Activated CD4-positive, alpha-beta T cell treated with anti-CD3 and anti-CD28 coated beads, Interleukin-2, amount 10 ng/mL, durations not matched to agents 7 days and 5 days (primary cell): ENCODE data around the gene CALD1. TPM values are rescaled to one million over a fixed set of nuclear protein-coding genes. Genes with fewer than 3 reads are reported as not detected.
"Not testable (repeated sequence)": the region's sequence is repeated elsewhere in the genome, so short reads cannot be mapped to it uniquely, and the experiment has no call there.

Experiments used
- CTCF ChIA-PET: fragments of 350-600 bp; sonication (Branson Sonifier 250); formaldehyde crosslinking; loops from one replicate; lab custom pipeline; 2021; ENCODE audit warnings: antibody characterized with exemption; lab: Charles Lee
- POLR2A ChIA-PET: fragments of 350-600 bp; sonication (Branson Sonifier 250); formaldehyde crosslinking; loops from one replicate; lab custom pipeline; 2021; ENCODE audit warnings: antibody characterized with exemption; lab: Charles Lee
- DNase-seq: peaks from one replicate; pipeline ENCODE4 v3.0.0-alpha.2; 2020
- H3K27ac Mint-ChIP-seq: one replicate; pipeline ENCODE4 v1.8.0; 2021; ENCODE audit warnings: mild to moderate bottlenecking, moderate library complexity, mixed read lengths
- H3K27me3 Mint-ChIP-seq: one replicate; pipeline ENCODE4 v1.8.0; 2021; ENCODE audit warnings: mixed read lengths
- H3K36me3 Mint-ChIP-seq: one replicate; pipeline ENCODE4 v1.8.0; 2021; ENCODE audit warnings: low read depth, mixed read lengths
- H3K4me1 Mint-ChIP-seq: one replicate; pipeline ENCODE4 v1.8.0; 2021; ENCODE audit warnings: mixed read lengths
- H3K4me3 Mint-ChIP-seq: one replicate; pipeline ENCODE4 v1.8.0; 2021; ENCODE audit warnings: mild to moderate bottlenecking, moderate library complexity, mixed read lengths
- H3K9me3 Mint-ChIP-seq: one replicate; pipeline ENCODE4 v1.8.0; 2021; ENCODE audit warnings: mixed read lengths
- total RNA-seq, 2 experiments: library from RNA; stranded (reverse); gene quantifications; one replicate each; pipeline ENCODE4 v1.2.3, GENCODE V29; 2021

CALD1 gene
- total RNA-seq, 2 experiments from 2014 or later: 0.10 to 0.17 TPM

DNA sequence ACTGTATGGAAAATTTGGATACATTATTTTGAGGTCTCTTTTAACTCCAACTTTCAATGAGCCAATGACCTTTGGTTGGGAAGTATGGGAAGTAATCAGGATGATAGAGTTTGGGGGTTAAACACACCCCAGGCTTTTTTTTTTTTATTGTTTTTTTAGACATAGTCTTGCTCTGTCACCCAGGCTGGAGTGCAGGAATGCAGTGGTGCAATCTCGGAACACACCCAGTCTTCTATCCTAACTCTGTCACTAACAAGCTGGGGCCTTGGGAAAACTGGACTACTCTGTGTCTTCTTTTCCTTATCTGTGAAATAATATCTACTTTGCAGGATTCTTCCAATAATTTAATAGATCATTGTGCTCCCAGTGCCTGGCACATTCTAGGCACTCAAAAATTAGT, 169.3 kb downstream of the CALD1 start:
- no peaks in the 10 kb centered on the region for H3K9me3 Mint-ChIP-seq
- peaks cover 13% of the 10 kb centered on the region for H3K4me1 Mint-ChIP-seq
- POLR2A ChIA-PET: no interaction called here
- H3K27me3 Mint-ChIP-seq: no peaks in the 10 kb centered on the region
- no peaks in the 10 kb centered on the region for H3K36me3 Mint-ChIP-seq
- no peak overlapping the region for H3K4me3 Mint-ChIP-seq
- no peak overlapping the region for H3K27ac Mint-ChIP-seq
- CTCF ChIA-PET: interaction anchor here (0.7 kb wide), 1 partner anchor 265 kb away, joined by 3 read pairs; no protein-coding TSS in a partner anchor
- no peak for DNase-seq

DNA sequence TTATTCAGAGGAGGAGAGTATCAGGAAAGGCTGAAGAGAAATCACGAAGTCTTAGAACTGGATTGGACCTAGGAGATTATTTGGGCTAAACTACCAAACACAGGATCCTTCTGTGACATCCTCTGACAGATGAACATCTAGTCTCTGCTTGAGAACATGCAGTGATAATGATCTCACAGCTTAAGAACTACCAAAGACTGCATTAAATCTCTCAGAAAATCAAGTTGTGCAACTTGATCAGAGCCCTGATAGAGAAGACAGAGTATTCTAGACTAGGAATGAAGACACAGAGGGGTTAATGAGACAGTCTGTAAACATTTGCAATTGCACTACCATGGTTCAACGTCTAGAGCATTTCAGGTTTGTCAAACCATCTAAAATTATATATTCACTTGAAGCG, 169.7 kb downstream of the CALD1 start:
- no peaks in the 10 kb centered on the region for H3K9me3 Mint-ChIP-seq
- CTCF ChIA-PET: no interaction called here

GRCh38 chr7:134954197-134955082, 175.0 kb downstream of the CALD1 start:
- CTCF ChIA-PET: interaction anchor here (1.8 to 2.0 kb wide), 2 partner anchors 9 to 252 kb away, joined by 5 read pairs; no protein-coding TSS in a partner anchor
- Mint-ChIP-seq H3K27me3 (no peaks in the 10 kb centered on the region), H3K4me3 (no peak overlapping the region)

More for the DNA sequence above, 169.7 kb downstream of the CALD1 start:
- DNase-seq: no peak
- POLR2A ChIA-PET: no interaction called here
- H3K4me3 Mint-ChIP-seq: no peak overlapping the region
- peaks cover 13% of the 10 kb centered on the region for H3K4me1 Mint-ChIP-seq
- H3K36me3 Mint-ChIP-seq: no peaks in the 10 kb centered on the region
- H3K27me3 Mint-ChIP-seq: no peaks in the 10 kb centered on the region
- H3K27ac Mint-ChIP-seq: no peak overlapping the region

DNA sequence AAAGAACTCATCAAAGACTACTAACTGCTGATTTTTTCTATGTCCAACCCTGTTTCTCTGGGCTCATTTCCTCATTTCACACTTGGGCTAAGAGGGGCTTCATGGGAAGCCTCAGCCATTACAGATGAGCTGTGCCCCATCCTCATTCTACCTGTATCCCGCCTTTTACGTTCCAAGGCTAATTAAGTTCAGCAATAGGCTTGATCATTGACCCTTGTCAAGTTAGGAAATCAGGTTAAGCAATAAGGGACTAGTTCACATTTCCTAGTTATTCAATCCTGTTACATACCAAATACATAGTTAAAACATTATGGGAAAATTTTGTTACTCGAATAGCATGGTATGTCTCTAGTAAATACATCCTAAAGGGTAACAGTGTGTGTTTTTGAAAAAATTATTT, 177.6 kb downstream of the CALD1 start:
- no peak overlapping the region for H3K4me3 Mint-ChIP-seq
- POLR2A ChIA-PET: no interaction called here
- DNase-seq: no peak
- H3K27me3 Mint-ChIP-seq: no peaks in the 10 kb centered on the region
- H3K9me3 Mint-ChIP-seq: no peaks in the 10 kb centered on the region
- CTCF ChIA-PET: interaction anchor here (1.1 kb wide), 1 partner anchor 10 kb away, joined by 3 read pairs; no protein-coding TSS in a partner anchor
- H3K4me1 Mint-ChIP-seq: peaks cover 3% of the 10 kb centered on the region
- H3K27ac Mint-ChIP-seq: no peak overlapping the region
- no peaks in the 10 kb centered on the region for H3K36me3 Mint-ChIP-seq

More at GRCh38 chr7:134954197-134955082, 175.0 kb downstream of the CALD1 start:
- peak; percentile 24 for DNase-seq
- Mint-ChIP-seq H3K4me1 (peaks cover 3% of the 10 kb centered on the region), H3K36me3 (no peaks in the 10 kb centered on the region), H3K9me3 (no peaks in the 10 kb centered on the region), H3K27ac (no peak overlapping the region)
- POLR2A ChIA-PET: no interaction called here

DNA sequence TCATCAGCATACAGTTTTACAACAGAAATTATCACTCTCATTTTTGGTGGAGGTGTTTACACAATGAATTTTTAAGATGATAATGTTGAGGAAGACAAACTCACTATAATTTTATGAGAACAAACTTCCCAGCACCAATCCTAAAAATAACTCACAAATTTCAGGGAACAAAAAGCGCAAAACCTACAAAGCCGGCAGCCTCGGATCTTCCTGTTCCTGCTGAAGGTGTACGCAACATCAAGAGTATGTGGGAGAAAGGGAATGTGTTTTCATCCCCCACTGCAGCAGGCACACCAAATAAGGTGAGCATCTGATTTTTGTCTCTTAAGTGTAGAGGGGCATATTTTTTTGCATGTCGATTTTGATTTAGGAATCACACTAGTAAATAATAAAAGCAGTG, 180.4 kb downstream of the CALD1 start:
- ChIA-PET POLR2A (no interaction called here), CTCF (interaction anchor here (0.6 kb wide), 1 partner anchor 270 kb away, joined by 3 read pairs; no protein-coding TSS in a partner anchor)
- no peak for DNase-seq
- no peaks in the 10 kb centered on the region for H3K9me3 Mint-ChIP-seq
- H3K4me3 Mint-ChIP-seq: no peak overlapping the region
- H3K27ac Mint-ChIP-seq: no peak overlapping the region
- H3K36me3 Mint-ChIP-seq: no peaks in the 10 kb centered on the region
- H3K4me1 Mint-ChIP-seq: no peaks in the 10 kb centered on the region
- H3K27me3 Mint-ChIP-seq: peaks cover 4% of the 10 kb centered on the region

GRCh38 chr7:134962270-134962780, 182.9 kb downstream of the CALD1 start:
- POLR2A ChIA-PET: no interaction called here
- Mint-ChIP-seq H3K27me3 (peaks cover 4% of the 10 kb centered on the region), H3K4me3 (no peak overlapping the region)

DNA sequence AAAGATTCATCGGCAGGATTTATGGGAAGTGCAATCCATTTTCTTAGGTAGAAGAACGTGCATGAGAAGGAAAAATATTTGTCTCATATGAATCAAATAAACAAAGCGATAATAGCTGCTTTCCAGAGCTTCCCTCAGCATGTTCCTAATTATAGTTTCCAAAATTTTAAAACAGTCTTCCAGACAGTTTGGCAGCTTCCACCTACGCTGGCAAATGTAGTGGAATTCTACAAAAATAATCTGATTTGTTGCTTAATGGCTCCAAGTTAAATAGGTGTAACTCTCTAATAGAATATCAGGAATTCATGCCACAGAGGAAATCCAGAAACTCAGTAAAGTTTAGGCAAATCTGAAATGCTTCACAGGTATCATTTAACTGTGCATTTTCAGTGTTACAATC, 183.6 kb downstream of the CALD1 start:
- no peaks in the 10 kb centered on the region for H3K36me3 Mint-ChIP-seq
- DNase-seq: no peak
- no peaks in the 10 kb centered on the region for H3K4me1 Mint-ChIP-seq
- no peaks in the 10 kb centered on the region for H3K9me3 Mint-ChIP-seq
- no peak overlapping the region for H3K4me3 Mint-ChIP-seq
- H3K27ac Mint-ChIP-seq: no peak overlapping the region
- H3K27me3 Mint-ChIP-seq: peaks cover 4% of the 10 kb centered on the region
- POLR2A ChIA-PET: no interaction called here
- CTCF ChIA-PET: interaction anchor here (0.9 kb wide), 1 partner anchor 21 kb away, joined by 3 read pairs; no protein-coding TSS in a partner anchor

More at GRCh38 chr7:134962270-134962780, 182.9 kb downstream of the CALD1 start:
- Mint-ChIP-seq H3K27ac (no peak overlapping the region), H3K9me3 (no peaks in the 10 kb centered on the region), H3K4me1 (no peaks in the 10 kb centered on the region), H3K36me3 (no peaks in the 10 kb centered on the region)
- CTCF ChIA-PET: interaction anchor here (0.9 kb wide), 1 partner anchor 21 kb away, joined by 3 read pairs; no protein-coding TSS in a partner anchor
- DNase-seq: no peak

DNA sequence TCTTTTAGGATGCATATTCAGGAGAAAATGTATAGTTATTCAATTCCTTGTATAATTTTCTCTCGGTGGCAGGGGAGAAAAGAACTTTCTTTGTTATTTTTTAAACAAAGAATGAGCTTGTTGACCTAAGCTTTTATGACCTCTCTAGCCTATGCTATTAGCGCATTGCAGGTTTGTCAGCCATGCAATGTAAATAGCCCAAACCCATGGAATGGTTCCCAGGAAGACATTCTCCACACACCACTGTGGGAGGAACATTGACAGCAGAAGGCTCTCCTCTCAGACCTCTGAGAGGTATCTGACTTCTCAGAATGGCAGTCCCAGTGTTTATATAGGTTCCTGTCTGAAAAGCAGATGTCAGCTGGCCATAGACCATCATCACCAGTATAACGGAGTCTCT, 187.3 kb downstream of the CALD1 start:
- peaks cover 12% of the 10 kb centered on the region for H3K27me3 Mint-ChIP-seq
- no peaks in the 10 kb centered on the region for H3K9me3 Mint-ChIP-seq
- no peak overlapping the region for H3K27ac Mint-ChIP-seq
- ChIA-PET POLR2A (no interaction called here), CTCF (interaction anchor here (1.2 to 3.0 kb wide), 2 partner anchors 10 to 247 kb away, joined by 5 to 7 read pairs; no protein-coding TSS in a partner anchor)
- H3K4me3 Mint-ChIP-seq: no peak overlapping the region
- DNase-seq: no peak
- no peaks in the 10 kb centered on the region for H3K4me1 Mint-ChIP-seq
- H3K36me3 Mint-ChIP-seq: no peaks in the 10 kb centered on the region

GRCh38 chr7:134968110-134968509, 188.7 kb downstream of the CALD1 start:
- CTCF ChIA-PET: interaction anchor here (0.7 to 3.0 kb wide), 2 partner anchors 8 to 19 kb away, joined by 3 to 7 read pairs; no protein-coding TSS in a partner anchor
- H3K27me3 Mint-ChIP-seq: peaks cover 13% of the 10 kb centered on the region

GRCh38 chr7:134981645-134982044, 202.2 kb downstream of the CALD1 start:
- CTCF ChIA-PET, H3K9me3 Mint-ChIP-seq: not testable (repeated sequence)
- H3K4me1 Mint-ChIP-seq: peaks cover 11% of the 10 kb centered on the region

More at GRCh38 chr7:134968110-134968509, 188.7 kb downstream of the CALD1 start:
- Mint-ChIP-seq H3K4me1 (no peaks in the 10 kb centered on the region), H3K4me3 (no peak overlapping the region), H3K36me3 (no peaks in the 10 kb centered on the region), H3K9me3 (no peaks in the 10 kb centered on the region), H3K27ac (no peak overlapping the region)
- no peak for DNase-seq
- POLR2A ChIA-PET: no interaction called here

GRCh38 chr7:134985894-134986362, 206.5 kb downstream of the CALD1 start:
- Mint-ChIP-seq H3K4me3 (peak overlapping the region; percentile 91), H3K27ac (peak overlapping the region; percentile 93), H3K4me1 (peaks cover 31% of the 10 kb centered on the region), H3K9me3 (no peaks in the 10 kb centered on the region), H3K36me3 (peaks cover 12% of the 10 kb centered on the region), H3K27me3 (no peaks in the 10 kb centered on the region)
- CTCF ChIA-PET: interaction anchor here (0.7 to 2.6 kb wide), 15 partner anchors 10 to 341 kb away, joined by 3 to 12 read pairs (median 4); no protein-coding TSS in a partner anchor
- no peak for DNase-seq
- POLR2A ChIA-PET: interaction anchor here (0.6 kb wide), 3 partner anchors 51 to 550 kb away, joined by 3 read pairs; partner anchors contain the start of gene BPGM

More at GRCh38 chr7:134981645-134982044, 202.2 kb downstream of the CALD1 start:
- H3K27me3 Mint-ChIP-seq, H3K36me3 Mint-ChIP-seq, H3K4me3 Mint-ChIP-seq, H3K27ac Mint-ChIP-seq, POLR2A ChIA-PET, DNase-seq: not testable (repeated sequence)
